ENCODE data around the gene PNCK. TPM values are rescaled to one million over a fixed set of nuclear protein-coding genes. Genes with fewer than 3 reads are reported as not detected.

PNCK gene
- total RNA-seq, 1 donor from 2014 or later, result 1.1 TPM

DNA sequence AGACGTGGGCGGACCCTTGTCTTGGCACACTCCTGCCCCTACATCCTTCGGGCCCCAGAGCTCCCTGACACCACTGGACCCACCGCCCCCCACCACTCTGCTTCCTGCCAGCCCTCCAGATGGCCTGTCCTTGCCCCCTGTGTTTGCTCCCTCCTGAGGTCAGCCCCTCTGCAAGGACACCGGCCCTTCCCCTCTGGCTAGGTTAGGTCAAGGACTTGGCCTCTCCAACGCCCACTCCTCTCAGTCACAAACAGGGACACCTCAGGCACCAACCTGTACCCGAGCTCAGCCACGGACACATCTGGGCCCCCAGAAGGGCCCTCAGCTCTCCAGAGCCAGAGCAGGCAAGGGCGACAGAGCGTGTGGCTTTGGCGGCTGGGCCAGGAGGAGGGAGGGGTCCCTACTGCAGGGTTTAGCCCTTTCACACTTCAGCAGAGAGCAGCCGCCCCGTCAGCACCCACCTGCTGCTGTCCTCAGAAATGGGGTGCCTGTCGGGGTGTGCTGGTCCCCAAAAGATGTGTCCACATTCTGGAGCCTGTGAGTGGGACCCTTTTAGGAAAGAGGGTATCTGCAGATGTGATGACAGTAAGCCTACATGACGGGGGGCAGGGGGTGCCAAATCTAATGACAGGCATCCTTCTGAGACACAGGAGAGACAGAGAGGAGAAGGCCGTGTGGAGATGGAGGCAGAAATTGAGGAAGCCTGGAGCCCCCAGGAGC is 50.1 kb downstream of the PNCK start:
- DNase-seq (ENCODE audit: low read depth) (no peak), FAIRE-seq (no peak)
- Mint-ChIP-seq H3K36me3 (ENCODE audit: low read depth, unreplicated experiment) (no peaks in the 10 kb centered on the region), H3K27ac (ENCODE audit: unreplicated experiment) (no peak overlapping the region), H3K4me3 (ENCODE audit: unreplicated experiment) (no peak overlapping the region), H3K9me3 (ENCODE audit: unreplicated experiment) (no peaks in the 10 kb centered on the region), H3K4me1 (ENCODE audit: low read depth, unreplicated experiment) (no peaks in the 10 kb centered on the region), H3K27me3 (ENCODE audit: low read depth, unreplicated experiment) (peaks cover 28% of the 10 kb centered on the region)
- Histone ChIP-seq H3K4me3 (ENCODE audit: insufficient read depth, low read depth, low read length) (no peak overlapping the region), H3K4me2 (ENCODE audit: low read length) (no peak overlapping the region), H3K36me3 (ENCODE audit: insufficient read depth, low read length) (no peaks in the 10 kb centered on the region), H3K4me1 (ENCODE audit: insufficient read depth, low read length) (no peaks in the 10 kb centered on the region), H3K79me2 (ENCODE audit: insufficient read depth, low read length) (no peaks in the 10 kb centered on the region), H3K9me3 (ENCODE audit: insufficient read depth, low read depth, low read length) (no peaks in the 10 kb centered on the region), H4K20me1 (ENCODE audit: insufficient read depth, low read length) (no peaks in the 10 kb centered on the region), H2AFZ (ENCODE audit: low read depth, low read length) (no peak overlapping the region), H3K27ac (ENCODE audit: low read depth, low read length) (no peak overlapping the region), H3K27me3 (ENCODE audit: insufficient read depth, low read length) (no peaks in the 10 kb centered on the region), H3K9ac (ENCODE audit: low read length) (no peak overlapping the region)
- TF ChIP-seq, protein P1, sequence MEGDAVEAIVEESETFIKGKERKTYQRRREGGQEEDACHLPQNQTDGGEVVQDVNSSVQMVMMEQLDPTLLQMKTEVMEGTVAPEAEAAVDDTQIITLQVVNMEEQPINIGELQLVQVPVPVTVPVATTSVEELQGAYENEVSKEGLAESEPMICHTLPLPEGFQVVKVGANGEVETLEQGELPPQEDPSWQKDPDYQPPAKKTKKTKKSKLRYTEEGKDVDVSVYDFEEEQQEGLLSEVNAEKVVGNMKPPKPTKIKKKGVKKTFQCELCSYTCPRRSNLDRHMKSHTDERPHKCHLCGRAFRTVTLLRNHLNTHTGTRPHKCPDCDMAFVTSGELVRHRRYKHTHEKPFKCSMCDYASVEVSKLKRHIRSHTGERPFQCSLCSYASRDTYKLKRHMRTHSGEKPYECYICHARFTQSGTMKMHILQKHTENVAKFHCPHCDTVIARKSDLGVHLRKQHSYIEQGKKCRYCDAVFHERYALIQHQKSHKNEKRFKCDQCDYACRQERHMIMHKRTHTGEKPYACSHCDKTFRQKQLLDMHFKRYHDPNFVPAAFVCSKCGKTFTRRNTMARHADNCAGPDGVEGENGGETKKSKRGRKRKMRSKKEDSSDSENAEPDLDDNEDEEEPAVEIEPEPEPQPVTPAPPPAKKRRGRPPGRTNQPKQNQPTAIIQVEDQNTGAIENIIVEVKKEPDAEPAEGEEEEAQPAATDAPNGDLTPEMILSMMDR (IDR thresholded peaks at IDR 0.05; ENCODE audit: insufficient read depth, low read depth, low read length), result no peak
- no peak for TF ChIP-seq EZH2 (IDR thresholded peaks at IDR 0.05; ENCODE audit: insufficient read depth, low read length)

DNA sequence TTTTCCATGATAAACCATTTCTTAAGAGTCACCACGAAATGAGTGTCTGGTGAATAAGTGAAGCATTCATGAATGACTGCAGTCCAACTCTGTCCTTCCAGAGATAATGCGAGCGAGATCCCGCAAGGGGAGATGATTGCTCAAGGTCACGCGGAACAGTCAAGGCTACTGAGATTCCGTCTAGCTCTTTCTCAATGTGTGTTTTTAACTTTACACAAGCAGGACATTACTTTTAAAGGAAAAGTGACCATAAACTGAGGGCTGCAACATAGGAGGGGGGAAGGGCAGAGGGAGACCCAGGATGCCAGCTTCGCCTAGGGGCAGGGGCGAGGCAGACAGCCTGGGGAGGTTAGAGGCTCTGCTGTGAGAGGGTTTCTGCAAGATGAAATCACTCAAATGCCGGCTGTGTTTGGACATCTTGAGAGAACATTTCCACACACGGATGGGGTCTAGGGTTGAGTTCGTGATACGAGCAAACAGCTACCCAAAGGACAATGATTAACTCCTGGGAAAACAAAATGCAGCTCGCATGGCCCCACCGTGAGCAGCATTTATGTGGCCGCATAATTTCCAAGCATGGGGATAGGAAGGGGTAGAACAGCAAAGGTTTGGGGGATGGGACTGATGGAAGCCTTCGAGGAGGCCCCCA is 50.8 kb downstream of the PNCK start:
- Histone ChIP-seq H3K27me3 (ENCODE audit: insufficient read depth, low read length) (no peaks in the 10 kb centered on the region), H3K27ac (ENCODE audit: low read depth, low read length) (no peak overlapping the region), H3K4me1 (ENCODE audit: insufficient read depth, low read length) (no peaks in the 10 kb centered on the region), H3K9ac (ENCODE audit: low read length) (no peak overlapping the region), H3K4me3 (ENCODE audit: insufficient read depth, low read depth, low read length) (no peak overlapping the region), H2AFZ (ENCODE audit: low read depth, low read length) (no peak overlapping the region), H3K4me2 (ENCODE audit: low read length) (no peak overlapping the region), H3K9me3 (ENCODE audit: insufficient read depth, low read depth, low read length) (no peaks in the 10 kb centered on the region), H3K79me2 (ENCODE audit: insufficient read depth, low read length) (no peaks in the 10 kb centered on the region), H3K36me3 (ENCODE audit: insufficient read depth, low read length) (no peaks in the 10 kb centered on the region), H4K20me1 (ENCODE audit: insufficient read depth, low read length) (no peaks in the 10 kb centered on the region)
- Mint-ChIP-seq H3K36me3 (ENCODE audit: low read depth, unreplicated experiment) (no peaks in the 10 kb centered on the region), H3K9me3 (ENCODE audit: unreplicated experiment) (no peaks in the 10 kb centered on the region), H3K4me1 (ENCODE audit: low read depth, unreplicated experiment) (no peaks in the 10 kb centered on the region), H3K27ac (ENCODE audit: unreplicated experiment) (no peak overlapping the region), H3K27me3 (ENCODE audit: low read depth, unreplicated experiment) (peaks cover 33% of the 10 kb centered on the region), H3K4me3 (ENCODE audit: unreplicated experiment) (no peak overlapping the region)
- DNase-seq (ENCODE audit: low read depth) (no peak), FAIRE-seq (no peak)
- TF ChIP-seq EZH2 (IDR thresholded peaks at IDR 0.05; ENCODE audit: insufficient read depth, low read length), result no peak
- TF ChIP-seq, protein P1 (IDR thresholded peaks at IDR 0.05; ENCODE audit: insufficient read depth, low read depth, low read length), result no peak
